GM11168 (cell line): ENCODE data around the gene ZC4H2.
"Not testable (repeated sequence)": the region's sequence is repeated elsewhere in the genome, so short reads cannot be mapped to it uniquely, and the experiment has no call there.

Experiments used
- in situ Hi-C: fragments of 300-500 bp; cut with MboI; formaldehyde crosslinking; loops from one replicate; pipeline ENCODE4 v1.12.0; 2022; ENCODE audit warnings: low sequenced_read_pairs; ENCODE audit not compliant: unreplicated experiment

Gene ZC4H2

GRCh38 chrX:64975989-64976672 is at the start of gene ZC4H2:
TSS of gene ZC4H2 (minus strand) at chrX:64976450. CDS start at chrX:64976377, 73 bp downstream.
- in situ Hi-C loops, result no loop called here

- in situ Hi-C loops, result no loop called here
Observed at GRCh38 chrX:65017451-65017850, 41.2 kb upstream of the ZC4H2 start.

GRCh38 chrX:65014230-65014629 is 38.0 kb upstream of the ZC4H2 start:
- in situ Hi-C loops, result no loop called here

- in situ Hi-C loops, result no loop called here
Observed at GRCh38 chrX:65009459-65009858, 33.2 kb upstream of the ZC4H2 start.

- in situ Hi-C loops, result not testable (repeated sequence)
Observed at GRCh38 chrX:65002208-65002607, 26.0 kb upstream of the ZC4H2 start.

GRCh38 chrX:64996805-64997204 is 20.6 kb upstream of the ZC4H2 start:
- in situ Hi-C loops, result no loop called here

GRCh38 chrX:64994131-64994798 is 18.0 kb upstream of the ZC4H2 start:
- in situ Hi-C loops, result no loop called here

- in situ Hi-C loops, result no loop called here
Observed at GRCh38 chrX:64977830-64978229, 1.6 kb upstream of the ZC4H2 start.

- in situ Hi-C loops, result no loop called here
Observed at GRCh38 chrX:64977051-64977450, 801 bp upstream of the ZC4H2 start.

GRCh38 chrX:64976673-64977040 is 407 bp upstream of the ZC4H2 start:
- in situ Hi-C loops, result no loop called here

GRCh38 chrX:64975491-64975890 is 759 bp downstream of the ZC4H2 start:
- in situ Hi-C loops, result no loop called here

- in situ Hi-C loops, result no loop called here
Observed at GRCh38 chrX:64925480-64925879, 50.8 kb downstream of the ZC4H2 start.

GRCh38 chrX:64908121-64908520 is 68.1 kb downstream of the ZC4H2 start:
- in situ Hi-C loops, result no loop called here

- in situ Hi-C loops, result loop anchor here (25.0 kb wide), 1 partner anchor 568 kb away; no protein-coding TSS in a partner anchor
Observed at GRCh38 chrX:64894454-64895038, 81.7 kb downstream of the ZC4H2 start.

- in situ Hi-C loops, result loop anchor here (25.0 kb wide), 1 partner anchor 576 kb away; no protein-coding TSS in a partner anchor
Observed at GRCh38 chrX:64885850-64886249, 90.4 kb downstream of the ZC4H2 start.

GRCh38 chrX:64878709-64879108 is 97.5 kb downstream of the ZC4H2 start:
- in situ Hi-C loops, result loop anchor here (25.0 kb wide), 1 partner anchor 584 kb away; no protein-coding TSS in a partner anchor

GRCh38 chrX:64867217-64867616 is 109.0 kb downstream of the ZC4H2 start:
- in situ Hi-C loops, result no loop called here
